GM19397 (cell line): ENCODE results near the gene GYPC.
"Not testable (repeated sequence)": the region's sequence is repeated elsewhere in the genome, so short reads cannot be mapped to it uniquely, and the experiment has no call there.

Source experiments
- ATAC-seq: cut with Tn5 transposase; IDR thresholded peaks from one replicate; pipeline ENCODE4 v1.9.1; 2021; ENCODE audit warnings: mild to moderate bottlenecking, moderate library complexity; ENCODE audit not compliant: unreplicated experiment

GYPC gene

DNA sequence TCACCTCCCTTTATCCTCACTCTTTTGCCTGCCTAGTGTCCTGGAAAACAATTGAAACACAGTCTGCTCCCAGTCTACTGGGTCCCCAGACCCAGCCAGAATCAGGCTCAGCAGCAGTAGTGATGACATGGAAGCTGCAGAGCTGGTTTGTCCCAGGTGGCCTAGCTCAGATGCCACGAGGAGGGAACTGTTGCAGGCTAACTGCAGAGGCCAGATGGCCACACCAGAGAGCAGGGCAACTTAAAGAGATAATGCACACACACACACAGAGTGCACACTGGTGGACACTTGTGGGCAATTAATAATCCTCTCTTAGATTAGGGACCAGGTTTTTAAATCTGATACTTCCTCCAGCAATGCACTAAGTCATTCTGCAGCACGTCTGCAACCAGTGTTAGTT lies 42.4 kb downstream of the GYPC start:
- ATAC-seq: no peak

- ATAC-seq: no peak
Observed at GRCh38 chr2:126699018-126699417, 43.1 kb downstream of the GYPC start.

DNA sequence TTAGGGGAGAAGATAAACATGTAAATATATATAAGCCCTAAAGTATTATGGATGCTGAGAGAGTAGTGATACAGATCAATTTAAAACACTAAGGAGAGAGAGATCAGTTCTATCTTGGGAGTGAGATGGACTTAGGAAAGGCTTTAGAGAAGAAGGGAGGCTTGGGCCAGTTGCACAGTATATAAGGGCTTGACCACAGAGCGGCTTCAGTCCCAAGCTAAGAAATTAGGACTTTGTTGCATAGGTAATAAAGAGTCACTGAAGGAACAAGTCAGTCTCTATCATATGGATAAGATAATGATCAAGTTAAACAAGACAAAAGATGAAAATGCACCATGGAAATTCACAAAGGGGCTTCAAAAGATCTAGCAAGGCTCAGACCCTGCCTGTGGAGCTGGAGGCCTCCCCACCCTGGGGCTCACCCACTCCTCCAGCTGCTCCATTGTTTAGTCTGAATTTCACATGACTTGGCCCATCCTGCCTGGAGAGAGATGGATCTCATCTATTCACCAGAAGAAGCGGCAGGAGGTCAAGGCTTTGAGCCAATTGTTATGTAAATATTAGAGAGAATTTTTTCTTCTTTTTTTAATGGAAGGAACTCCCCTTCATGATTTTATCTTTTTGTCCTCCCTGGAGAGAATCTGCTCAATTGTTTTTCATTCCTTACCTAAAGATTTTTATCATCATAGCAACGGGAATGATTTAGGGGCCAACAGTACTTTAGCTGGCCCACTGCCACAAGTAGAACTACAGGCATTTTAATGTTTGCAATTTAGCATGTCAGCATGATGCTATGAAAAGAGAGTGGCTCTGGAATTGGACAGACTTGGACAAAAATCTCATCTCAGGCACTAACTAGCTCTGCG lies 44.0 kb downstream of the GYPC start:
- ATAC-seq: no peak

- ATAC-seq: no peak
Observed at GRCh38 chr2:126700677-126701076, 44.7 kb downstream of the GYPC start.

DNA sequence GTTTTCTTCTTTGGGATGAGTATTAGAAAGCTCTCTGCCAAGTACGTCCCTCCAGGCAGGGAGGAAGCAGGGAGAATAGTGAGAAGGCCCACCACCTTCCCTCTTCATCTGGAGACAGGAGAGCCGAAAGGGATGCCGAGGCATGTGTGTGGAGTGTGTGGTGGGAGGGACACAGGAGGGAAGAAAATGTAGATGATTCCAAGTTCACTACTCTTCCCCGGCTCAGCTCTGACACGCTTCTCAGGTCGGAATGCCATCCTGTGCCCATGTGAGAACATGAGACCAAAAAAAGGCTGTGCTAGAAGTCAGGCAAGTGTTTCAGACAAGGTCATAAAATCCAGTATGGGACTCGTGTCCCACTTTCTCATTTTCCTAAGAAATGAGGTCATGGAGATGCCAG lies 47.4 kb downstream of the GYPC start:
- ATAC-seq: no peak

DNA sequence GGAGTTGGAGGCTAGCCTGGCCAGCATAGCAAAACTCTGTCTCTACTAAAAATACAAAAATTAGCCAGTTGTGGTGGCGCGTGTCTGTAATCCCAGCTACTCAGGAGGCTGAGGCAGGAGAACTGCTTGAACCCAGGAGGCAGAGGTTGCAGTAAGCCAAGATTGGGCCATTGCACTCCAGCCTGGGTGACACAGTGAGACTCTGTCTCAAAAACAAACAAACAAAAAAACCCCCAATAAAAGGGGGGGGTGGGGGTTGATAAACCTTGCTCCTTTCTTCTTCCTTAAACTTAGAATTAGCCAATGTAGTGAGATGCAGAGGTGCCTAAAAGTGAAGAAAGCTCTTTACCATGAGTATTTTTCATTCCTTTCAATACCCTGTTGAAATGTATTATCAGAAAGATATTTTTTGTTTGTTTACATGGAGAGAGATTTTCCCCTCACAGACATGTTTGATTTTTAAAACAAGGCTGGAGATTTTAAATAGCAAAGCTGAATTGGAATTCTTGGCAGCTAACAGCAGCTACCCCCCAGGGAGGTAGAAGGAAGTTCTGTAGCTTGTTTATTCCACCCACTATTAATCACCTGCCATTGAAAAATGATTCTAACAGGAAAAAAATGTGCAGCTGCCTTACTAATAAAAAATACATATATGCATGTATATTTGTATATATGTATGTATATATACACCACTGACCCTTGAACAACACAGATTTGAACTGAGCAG lies 48.6 kb downstream of the GYPC start:
- no peak for ATAC-seq

DNA sequence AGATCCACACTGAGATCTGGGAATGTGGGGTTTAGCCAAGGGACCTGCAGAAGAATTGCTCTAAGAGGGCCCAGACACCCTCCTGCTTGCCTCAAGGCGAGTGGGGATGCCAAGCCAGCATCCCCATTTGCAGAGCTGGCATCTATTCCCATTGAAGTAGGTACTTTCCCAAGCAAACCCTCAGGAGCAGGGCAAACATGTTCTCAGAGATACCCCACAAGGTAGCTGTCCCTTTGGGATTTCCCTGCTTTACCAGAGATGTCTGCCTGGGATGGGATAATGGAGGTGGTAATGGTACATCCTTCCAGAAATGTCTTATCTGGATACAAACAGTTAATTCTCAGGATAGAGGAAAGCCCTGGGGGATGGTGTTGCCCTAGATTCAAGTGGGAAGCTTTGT lies 51.2 kb downstream of the GYPC start:
- no peak for ATAC-seq

GRCh38 chr2:126707941-126708340 lies 52.0 kb downstream of the GYPC start:
- no peak for ATAC-seq

- no peak for ATAC-seq
Observed at GRCh38 chr2:126714191-126714965, 58.4 kb downstream of the GYPC start.

- no peak for ATAC-seq
Observed at GRCh38 chr2:126715111-126715510, 59.2 kb downstream of the GYPC start.

DNA sequence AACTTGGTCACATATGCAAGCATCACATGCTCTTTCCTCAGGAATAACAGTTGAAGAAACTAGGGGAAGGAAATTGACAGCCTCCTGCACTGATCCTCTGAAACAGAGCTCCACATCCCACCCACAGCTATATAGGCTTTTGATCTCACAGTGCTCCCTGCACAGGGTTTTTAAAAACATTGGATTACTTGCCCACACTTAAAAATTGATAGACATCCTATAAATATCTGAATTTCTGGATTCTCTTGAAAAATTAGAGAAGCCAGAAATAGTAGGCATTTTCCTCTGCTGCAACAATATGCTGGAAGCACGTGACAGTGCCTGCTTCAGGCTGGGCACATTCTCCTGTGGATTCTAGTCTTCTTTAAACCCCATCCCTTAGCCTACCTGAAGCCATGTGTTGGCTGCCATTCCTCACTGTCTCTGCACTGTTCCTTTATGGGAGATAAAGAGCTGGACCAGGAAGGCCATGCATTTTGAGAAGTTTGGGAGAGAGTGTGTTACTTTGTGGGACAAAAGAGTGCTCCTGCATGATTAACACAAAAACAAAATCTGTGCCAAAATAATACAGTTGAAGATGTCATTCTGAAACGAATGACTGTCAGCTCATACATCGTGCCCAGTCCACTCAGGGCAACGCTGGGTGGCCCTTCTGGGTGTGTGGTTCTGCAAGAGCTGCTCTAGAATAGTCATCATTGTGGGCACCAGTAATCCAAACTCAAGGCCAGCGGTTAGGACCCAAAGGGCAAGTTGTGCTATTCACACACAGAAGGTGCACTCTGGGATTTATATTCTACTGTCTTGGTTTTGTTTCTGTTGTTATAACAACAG lies 59.8 kb downstream of the GYPC start:
- ATAC-seq: no peak

DNA sequence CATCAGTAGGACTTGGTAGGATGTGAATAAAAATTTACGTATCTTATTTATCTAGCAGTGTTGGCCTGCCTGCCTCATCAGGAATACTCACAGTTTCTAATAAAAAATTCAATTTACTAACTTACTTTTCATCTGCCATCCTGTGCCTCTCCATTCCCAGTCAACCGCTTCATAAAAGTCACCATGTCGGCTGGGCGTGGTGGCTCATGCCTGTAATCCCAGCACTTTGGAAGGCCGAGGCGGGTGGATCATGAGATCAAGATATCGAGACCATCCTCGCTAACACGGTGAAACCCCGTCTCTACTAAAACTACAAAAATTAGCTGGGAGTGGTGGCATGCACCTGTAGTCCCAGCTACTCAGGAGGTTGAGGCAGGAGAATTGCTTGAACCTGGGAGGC lies 61.3 kb downstream of the GYPC start:
- ATAC-seq: not testable (repeated sequence)

GRCh38 chr2:126717928-126718327 lies 62.0 kb downstream of the GYPC start:
- ATAC-seq: no peak

GRCh38 chr2:126719191-126719832 lies 63.4 kb downstream of the GYPC start:
- no peak for ATAC-seq

DNA sequence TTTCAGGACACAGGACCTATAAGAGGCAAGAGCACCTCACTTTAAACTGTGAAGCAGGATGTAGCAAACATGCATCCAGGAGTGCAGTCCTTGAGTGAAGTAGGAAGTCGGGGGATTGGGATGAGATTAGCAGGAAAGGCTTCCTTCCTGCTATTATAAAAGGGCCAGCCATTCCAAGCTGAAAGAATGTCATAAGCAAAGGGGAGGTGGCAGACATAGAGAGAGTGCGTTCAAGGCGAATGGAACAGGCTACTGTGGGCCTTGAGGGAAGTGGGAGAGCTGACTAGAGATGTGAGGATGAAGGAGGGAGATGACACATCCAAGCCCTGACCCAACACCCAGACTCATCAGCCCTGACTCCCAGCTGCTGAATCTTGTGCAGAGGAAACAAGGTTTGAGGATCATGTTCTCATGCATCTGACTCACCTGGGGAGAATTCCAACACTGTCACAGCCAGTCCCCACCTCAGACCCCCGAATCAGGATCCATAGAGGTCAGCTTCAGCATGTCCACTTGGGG lies 63.9 kb downstream of the GYPC start:
- ATAC-seq: no peak

DNA sequence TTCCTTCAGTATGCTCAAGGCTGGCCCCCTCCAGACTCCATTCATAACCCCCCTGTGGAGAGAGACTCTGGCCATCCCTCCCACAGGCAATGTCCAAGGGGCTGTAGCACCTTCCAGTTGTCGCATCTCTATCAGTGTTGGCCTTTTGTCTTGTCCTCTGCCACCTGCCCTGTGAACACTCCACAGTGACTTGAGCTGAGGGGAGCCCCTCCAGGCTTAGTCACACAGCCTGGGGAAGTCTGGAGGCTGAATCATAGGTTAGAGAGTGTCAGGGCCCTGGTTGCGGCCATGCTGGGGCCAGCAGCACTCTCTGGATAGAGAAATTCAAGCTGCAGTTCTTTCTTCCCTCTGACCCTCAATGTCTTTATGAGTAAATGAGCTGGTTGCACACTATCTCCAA lies 64.7 kb downstream of the GYPC start:
- no peak for ATAC-seq

GRCh38 chr2:126722081-126722480 lies 66.1 kb downstream of the GYPC start:
- ATAC-seq: no peak

DNA sequence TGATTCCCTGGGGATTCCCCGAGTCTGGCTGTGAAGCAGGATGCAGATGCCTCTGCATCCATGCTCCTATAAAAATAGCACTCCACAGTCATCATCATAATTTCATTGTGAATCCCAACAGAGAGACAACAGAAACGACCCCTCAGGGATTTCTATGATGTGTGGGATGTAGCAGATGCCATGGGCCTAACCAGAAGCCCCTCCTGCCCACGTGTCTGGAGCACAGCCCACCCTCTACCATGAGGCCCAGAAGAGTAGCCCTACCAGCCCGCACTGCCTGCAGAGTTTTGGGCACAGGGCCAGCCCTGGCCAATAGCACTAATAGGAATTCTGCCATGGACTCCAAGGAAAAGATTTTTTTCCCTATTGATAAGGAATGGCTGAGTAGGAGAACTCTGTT lies 66.6 kb downstream of the GYPC start:
- ATAC-seq: no peak

DNA sequence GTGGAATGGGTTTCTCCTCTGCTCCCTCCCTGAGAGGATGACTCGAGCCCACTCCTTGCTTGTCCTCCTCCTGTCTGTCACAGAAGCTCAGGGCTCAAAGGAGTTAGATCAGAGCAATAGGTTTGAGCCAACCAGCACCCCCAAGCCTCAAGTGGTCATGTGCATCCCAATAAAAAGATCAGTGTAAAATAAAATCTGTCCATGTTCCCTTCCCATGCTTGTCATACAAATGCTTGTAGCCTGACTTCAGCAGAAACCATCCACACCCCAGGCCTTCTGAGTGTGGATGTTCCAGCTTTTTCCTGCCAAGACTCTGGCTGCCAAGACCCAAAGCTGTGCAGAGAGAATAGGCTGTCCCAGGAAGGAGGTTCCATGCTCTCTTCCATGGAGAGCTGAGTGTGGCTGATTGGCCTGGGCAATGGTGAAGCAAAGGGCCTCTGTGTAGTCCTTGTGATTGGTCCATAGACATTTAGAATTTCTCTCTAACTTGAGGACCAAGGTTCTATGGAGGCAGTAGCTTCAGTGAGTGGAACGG lies 67.4 kb downstream of the GYPC start:
- no peak for ATAC-seq

DNA sequence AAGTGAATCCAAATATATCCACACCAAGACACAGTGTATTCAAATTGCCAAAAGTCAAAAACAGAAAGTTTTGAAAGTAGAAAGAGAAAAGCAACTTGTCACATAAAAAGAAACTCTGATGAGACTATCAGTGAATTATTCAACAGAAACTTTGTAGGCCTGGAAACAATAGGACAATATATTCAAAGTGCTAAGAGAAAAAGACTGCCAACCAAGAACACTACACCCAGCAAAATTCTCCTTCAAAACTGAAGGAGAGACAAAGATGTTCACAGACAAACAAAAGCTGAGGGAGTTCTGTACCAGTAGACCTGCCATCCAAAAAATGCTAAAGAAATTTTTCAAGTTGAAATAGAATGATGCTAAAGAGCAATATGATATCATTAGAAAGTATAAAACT lies 69.6 kb downstream of the GYPC start:
- ATAC-seq: no peak
